SJSA1 (cell line): ENCODE measurements around the gene ERC1. TPM values are rescaled to one million over a fixed set of nuclear protein-coding genes. Genes with fewer than 3 reads are reported as not detected.
A peak's percentile ranks its signal among the peaks of the same experiment; 100 is the strongest.
"Not testable (repeated sequence)": the region's sequence is repeated elsewhere in the genome, so short reads cannot be mapped to it uniquely, and the experiment has no call there.

Source experiments
- DNase-seq, 2 experiments: peaks; one replicate each; pipeline ENCODE4 v3.0.0-alpha.2; 2015 to 2020; ENCODE audit warnings: low spot score in 2 of 2, low read depth in 1 of 2
- H3K27ac ChIP-seq: fragments of 250-450 bp; sonication (Bioruptor Pico); 2 replicates; pipeline ENCODE4 v1.5.1; 2020; ENCODE audit warnings: mild to moderate bottlenecking, moderate library complexity
- H3K27me3 ChIP-seq: fragments of 250-450 bp; sonication (Bioruptor Pico); replicated peaks from 2 replicates; pipeline ENCODE4 v1.5.1; 2020; ENCODE audit warnings: mild to moderate bottlenecking, moderate library complexity
- H3K36me3 ChIP-seq: fragments of 250-450 bp; sonication (Bioruptor Pico); 2 replicates; pipeline ENCODE4 v1.5.1; 2020; ENCODE audit warnings: mild to moderate bottlenecking
- H3K4me1 ChIP-seq: fragments of 250-450 bp; sonication (Bioruptor Pico); replicated peaks from 2 replicates; pipeline ENCODE4 v1.6.1; 2021; ENCODE audit warnings: mild to moderate bottlenecking
- H3K4me3 ChIP-seq: fragments of 250-450 bp; sonication (Bioruptor Pico); 2 replicates; pipeline ENCODE4 v1.5.1; 2020; ENCODE audit warnings: mild to moderate bottlenecking
- H3K9me3 ChIP-seq: fragments of 250-450 bp; sonication (Bioruptor Pico); replicated peaks from 2 replicates; pipeline ENCODE4 v1.5.1; 2020; ENCODE audit warnings: mild to moderate bottlenecking
- total RNA-seq: library from RNA; depleted of rRNA; stranded (reverse); fragments of >200 nt; shearing (Covaris generic); gene quantifications from 2 replicates; pipeline ENCODE4 v1.2.3, GENCODE V29; 2014

Gene ERC1
- total RNA-seq, 1 experiment from 2014 or later: 19.7 TPM

DNA sequence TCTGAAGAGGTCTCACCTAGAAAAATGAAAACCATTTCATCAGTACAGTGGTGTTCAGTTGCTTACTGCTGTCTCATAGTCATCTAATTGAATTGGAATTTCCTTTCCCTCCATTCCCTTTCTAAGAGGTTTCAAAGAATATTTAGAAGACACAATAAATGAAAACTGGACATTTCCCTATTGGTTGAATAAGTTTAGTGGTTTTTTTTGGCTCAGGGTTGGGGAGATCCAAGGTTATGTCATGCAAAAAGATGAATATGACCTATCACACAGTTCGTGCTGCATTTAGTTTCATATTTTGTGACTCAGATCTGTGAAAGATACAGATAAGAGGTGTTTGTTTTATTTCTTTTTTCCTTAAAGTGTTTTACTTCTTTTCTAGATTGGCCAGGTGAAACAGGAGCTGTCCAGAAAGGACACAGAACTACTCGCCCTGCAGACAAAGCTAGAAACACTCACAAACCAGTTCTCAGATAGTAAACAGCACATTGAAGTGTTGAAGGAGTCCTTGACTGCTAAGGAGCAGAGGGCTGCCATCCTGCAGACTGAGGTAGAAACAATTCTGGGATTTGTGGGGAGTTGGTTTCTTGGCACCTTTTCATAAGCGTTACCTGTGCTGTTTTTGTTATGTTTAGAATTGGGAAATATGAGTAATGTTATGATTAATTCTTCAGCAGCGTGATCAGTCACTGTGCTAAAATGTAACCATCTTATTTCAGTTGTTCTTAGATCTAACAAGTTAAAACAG, 124.6 kb downstream of the ERC1 start:
- Histone ChIP-seq H3K4me3 (no peak overlapping the region), H3K4me1 (peaks cover 8% of the 10 kb centered on the region), H3K27ac (no peak overlapping the region), H3K27me3 (no peaks in the 10 kb centered on the region), H3K36me3 (peaks cover 14% of the 10 kb centered on the region), H3K9me3 (no peaks in the 10 kb centered on the region)
- no peak for DNase-seq

DNA sequence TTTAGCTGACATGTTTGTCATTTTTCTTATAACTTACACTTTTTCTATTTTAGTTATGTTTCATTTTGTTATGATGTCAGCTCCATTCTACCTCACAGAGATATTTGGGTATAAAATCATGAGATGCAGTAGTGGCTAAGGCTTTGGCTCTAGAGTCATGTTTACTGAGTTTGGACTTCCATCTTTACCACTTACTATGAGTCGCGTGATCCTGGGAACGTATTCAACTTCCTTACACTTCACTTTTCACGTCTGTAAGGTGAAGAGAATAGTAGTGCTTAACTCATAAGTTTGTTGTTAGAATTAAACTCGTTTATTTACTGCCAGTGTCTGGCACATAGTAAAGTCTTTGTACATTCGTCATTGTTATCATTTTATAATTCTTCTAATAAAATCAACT, 126.3 kb downstream of the ERC1 start:
- DNase-seq: no peak
- no peak overlapping the region for H3K27ac ChIP-seq

DNA sequence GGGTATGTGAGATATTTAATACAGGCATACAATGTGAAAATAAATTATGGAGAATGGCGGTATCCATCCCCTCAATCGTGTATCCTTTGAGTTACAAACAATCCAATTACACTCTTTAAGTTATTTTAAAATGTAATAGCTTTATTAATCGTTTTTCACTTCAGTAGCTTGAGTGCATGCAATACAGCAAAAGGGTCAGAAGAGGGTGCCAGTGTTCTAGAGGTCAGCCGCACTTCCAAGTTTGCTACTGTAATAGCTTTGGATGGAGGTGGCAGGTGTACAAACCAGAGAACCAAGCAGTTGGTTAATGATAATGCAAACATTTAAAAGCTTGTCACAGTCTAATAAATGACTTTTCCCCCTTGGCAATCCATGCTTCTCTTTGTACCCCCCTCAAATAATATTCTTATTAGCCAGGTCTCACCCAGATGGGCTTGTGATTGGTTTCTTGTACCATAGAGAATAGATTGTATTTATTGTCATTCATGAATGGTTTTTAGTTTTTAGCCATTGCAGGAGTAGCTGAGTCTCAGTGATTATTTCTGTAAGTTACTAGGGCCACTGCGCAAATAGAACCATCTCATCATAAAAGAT, 127.0 kb downstream of the ERC1 start:
- peaks cover 3% of the 10 kb centered on the region; the same call in 1 of the 2 replicates for H3K36me3 ChIP-seq
- no peak overlapping the region for H3K27ac ChIP-seq
- H3K27me3 ChIP-seq: no peaks in the 10 kb centered on the region
- no peaks in the 10 kb centered on the region for H3K9me3 ChIP-seq
- peaks cover 8% of the 10 kb centered on the region for H3K4me1 ChIP-seq
- DNase-seq: peak; percentile 57 to 70
- no peak overlapping the region for H3K4me3 ChIP-seq

More for the DNA sequence above, 126.3 kb downstream of the ERC1 start:
- Histone ChIP-seq H3K4me1 (peaks cover 8% of the 10 kb centered on the region), H3K9me3 (no peaks in the 10 kb centered on the region), H3K27me3 (no peaks in the 10 kb centered on the region), H3K4me3 (no peak overlapping the region), H3K36me3 (peaks cover 3% of the 10 kb centered on the region; the same call in 1 of the 2 replicates)

DNA sequence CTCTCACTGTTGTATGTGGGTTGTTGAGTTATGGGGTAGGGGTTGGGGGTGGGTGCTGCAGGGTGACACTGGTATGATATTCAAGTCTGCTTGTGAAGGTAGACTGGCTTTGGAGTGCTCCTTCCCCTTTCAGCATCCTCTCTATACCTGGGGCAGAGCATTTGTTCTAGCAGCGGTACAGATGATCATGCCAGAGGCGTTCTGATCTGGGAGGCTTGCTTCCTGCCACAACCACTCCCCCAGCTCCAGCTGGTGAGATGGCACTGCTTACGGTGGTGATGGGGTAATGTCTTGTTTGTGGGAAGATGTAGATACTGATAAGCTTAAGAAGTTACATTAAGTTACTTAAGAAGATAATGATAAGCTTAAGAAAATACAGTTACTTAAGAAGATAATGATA, 131.8 kb downstream of the ERC1 start:
- Histone ChIP-seq H3K27ac (no peak overlapping the region), H3K36me3 (no peaks in the 10 kb centered on the region), H3K9me3 (no peaks in the 10 kb centered on the region), H3K4me3 (no peak overlapping the region), H3K27me3 (no peaks in the 10 kb centered on the region), H3K4me1 (no peaks in the 10 kb centered on the region)
- no peak for DNase-seq

DNA sequence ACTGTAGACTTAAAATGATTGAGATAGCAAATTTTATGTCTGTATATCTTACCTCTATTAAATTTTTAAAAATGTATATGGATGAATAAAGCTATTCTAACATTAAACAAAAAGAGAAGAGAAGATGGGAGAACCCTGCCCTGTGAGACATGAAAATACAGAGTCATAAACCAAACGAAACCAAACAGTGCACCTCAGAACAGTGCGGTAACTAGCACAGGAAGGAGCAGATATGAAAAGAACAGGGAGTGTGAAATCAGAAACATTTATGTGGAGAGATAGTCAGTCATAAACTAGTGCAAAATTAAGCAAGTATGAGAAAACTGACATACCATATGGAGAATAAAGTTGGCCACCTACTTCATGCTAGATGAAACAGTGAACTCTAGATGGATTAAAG, 135.1 kb downstream of the ERC1 start:
- Histone ChIP-seq H3K9me3 (no peaks in the 10 kb centered on the region), H3K4me3 (no peak overlapping the region), H3K27me3 (no peaks in the 10 kb centered on the region), H3K4me1 (no peaks in the 10 kb centered on the region), H3K36me3 (no peaks in the 10 kb centered on the region), H3K27ac (no peak overlapping the region)
- no peak for DNase-seq

DNA sequence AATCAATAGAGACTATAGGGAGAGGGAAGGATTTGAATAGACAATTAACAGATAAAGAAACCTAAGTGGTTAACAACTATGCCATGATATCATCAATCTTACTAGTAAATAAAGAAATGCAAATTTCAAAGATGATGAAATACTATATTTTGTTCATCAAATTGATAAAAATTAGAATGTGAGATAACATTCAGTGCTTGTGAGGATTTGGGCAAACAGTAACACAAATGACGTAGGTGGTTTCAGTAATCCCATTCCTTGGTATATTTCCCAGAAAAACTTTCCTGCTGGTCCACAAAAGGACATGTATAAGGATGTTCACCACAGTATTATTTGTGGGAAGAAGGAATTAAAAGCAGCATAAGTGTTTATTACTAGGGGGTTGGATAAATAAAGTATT, 136.0 kb downstream of the ERC1 start:
- Histone ChIP-seq H3K4me1 (no peaks in the 10 kb centered on the region), H3K36me3 (no peaks in the 10 kb centered on the region), H3K9me3 (no peaks in the 10 kb centered on the region), H3K4me3 (no peak overlapping the region), H3K27me3 (no peaks in the 10 kb centered on the region), H3K27ac (no peak overlapping the region)
- DNase-seq: no peak

DNA sequence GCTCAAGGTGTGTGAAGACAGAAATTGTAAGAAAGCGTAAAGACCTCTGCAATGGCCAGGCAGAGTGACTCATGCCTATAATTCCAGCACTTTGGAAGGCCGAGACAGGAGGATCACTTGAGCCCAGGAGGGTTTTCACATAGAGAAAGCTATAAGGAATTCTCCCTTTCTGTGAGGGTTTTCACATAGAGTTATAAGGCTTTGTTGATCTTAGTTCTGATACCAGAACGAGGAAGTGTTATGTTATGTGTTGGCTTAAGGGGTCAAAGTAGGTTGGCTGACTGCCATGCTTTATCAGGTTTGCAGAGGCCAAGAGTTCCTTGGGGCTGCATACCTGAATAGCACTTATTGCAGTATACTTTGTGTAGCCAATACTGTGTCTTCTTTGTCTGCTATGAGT, 139.1 kb downstream of the ERC1 start:
- H3K27ac ChIP-seq: no peak overlapping the region

DNA sequence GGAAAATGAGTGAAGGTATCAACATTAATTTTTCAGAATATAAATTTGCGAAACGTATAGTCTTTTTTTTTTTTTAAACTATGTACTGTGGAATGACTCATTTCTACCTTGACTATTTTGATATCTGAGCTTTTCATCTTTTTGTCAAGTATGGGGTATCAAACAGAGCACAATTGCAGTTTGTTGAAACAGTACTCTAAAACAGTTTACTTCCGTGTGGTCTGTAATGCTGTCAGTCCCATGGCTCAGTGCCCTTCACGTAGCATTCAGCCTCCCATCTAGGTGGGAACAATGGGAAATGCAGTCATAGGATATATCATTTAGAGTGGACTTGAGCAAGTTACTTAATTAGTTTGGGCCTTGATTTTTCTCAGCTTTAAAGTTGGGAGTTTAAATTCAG, 139.5 kb downstream of the ERC1 start:
- Histone ChIP-seq H3K4me3 (no peak overlapping the region), H3K4me1 (no peaks in the 10 kb centered on the region), H3K36me3 (no peaks in the 10 kb centered on the region), H3K27ac (no peak overlapping the region), H3K27me3 (no peaks in the 10 kb centered on the region), H3K9me3 (no peaks in the 10 kb centered on the region)
- no peak for DNase-seq

More for the DNA sequence above, 139.1 kb downstream of the ERC1 start:
- Histone ChIP-seq H3K36me3 (no peaks in the 10 kb centered on the region), H3K27me3 (no peaks in the 10 kb centered on the region), H3K9me3 (no peaks in the 10 kb centered on the region), H3K4me1 (no peaks in the 10 kb centered on the region), H3K4me3 (no peak overlapping the region)
- DNase-seq: no peak

DNA sequence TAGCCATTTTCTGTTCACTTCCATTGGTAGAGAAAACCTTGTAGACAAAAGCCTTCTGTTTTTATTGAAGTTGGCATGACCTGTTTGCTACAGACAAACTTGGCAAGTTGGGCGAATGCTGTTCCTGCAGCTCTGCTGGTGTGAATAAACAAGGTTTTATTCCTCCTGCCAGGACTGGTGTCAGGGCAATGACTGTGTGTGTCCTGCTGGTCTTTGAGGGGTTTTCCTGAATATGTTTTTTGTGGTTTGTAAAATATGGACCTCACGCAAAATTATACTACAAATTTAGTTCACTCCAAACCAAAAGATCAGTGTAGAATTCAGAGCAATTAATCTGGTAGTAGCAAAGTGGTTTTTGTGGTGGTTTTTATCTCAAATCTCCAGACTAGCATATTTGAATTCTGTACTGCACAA, 140.8 kb downstream of the ERC1 start:
- Histone ChIP-seq H3K36me3 (no peaks in the 10 kb centered on the region), H3K9me3 (no peaks in the 10 kb centered on the region), H3K4me1 (no peaks in the 10 kb centered on the region), H3K27me3 (no peaks in the 10 kb centered on the region), H3K4me3 (no peak overlapping the region), H3K27ac (no peak overlapping the region)
- DNase-seq: no peak

DNA sequence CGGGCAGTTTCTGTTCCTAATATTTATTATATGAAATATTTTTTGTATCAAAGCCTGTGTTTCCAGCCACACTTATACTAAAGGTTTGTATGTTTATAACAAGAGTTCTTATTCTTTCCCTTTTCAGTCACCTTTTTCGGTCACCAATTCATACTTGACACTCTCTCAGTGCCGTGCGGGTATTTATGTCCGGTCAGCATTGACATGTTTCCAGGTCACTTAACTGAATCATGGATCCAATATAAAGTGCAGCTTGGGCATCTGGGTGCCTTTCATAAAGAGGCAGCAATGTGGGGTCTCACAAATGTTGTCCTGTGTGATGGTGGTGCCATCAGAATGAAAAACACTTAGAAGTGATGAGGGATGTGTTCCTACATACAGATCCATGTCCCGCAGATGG, 141.3 kb downstream of the ERC1 start:
- Histone ChIP-seq H3K27ac (no peak overlapping the region), H3K4me3 (no peak overlapping the region), H3K27me3 (no peaks in the 10 kb centered on the region), H3K9me3 (no peaks in the 10 kb centered on the region), H3K36me3 (no peaks in the 10 kb centered on the region), H3K4me1 (no peaks in the 10 kb centered on the region)
- no peak for DNase-seq

DNA sequence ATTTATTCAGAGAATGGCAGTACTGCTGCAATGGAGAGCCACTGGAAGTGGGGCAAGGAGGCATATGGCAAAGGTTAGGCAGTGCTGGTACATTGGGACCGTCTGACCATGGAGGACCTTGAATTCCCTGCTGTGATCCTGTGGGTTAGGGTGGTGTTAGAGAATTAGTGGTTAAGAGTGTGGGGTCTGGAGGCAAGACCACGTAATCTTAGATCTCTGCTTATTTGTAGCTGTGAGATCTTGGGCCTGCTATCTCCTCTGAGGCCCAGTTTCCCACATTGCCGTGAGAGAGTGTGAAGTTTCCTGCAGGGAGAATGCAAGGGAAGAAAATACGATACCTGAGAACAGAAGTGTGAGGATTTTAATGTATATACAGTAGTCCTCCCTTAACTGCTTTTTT, 147.7 kb downstream of the ERC1 start:
- Histone ChIP-seq H3K4me1 (no peaks in the 10 kb centered on the region), H3K27ac (no peak overlapping the region), H3K27me3 (no peaks in the 10 kb centered on the region), H3K9me3 (no peaks in the 10 kb centered on the region), H3K36me3 (no peaks in the 10 kb centered on the region; the same call in 1 of the 2 replicates), H3K4me3 (no peak overlapping the region)
- DNase-seq: no peak

DNA sequence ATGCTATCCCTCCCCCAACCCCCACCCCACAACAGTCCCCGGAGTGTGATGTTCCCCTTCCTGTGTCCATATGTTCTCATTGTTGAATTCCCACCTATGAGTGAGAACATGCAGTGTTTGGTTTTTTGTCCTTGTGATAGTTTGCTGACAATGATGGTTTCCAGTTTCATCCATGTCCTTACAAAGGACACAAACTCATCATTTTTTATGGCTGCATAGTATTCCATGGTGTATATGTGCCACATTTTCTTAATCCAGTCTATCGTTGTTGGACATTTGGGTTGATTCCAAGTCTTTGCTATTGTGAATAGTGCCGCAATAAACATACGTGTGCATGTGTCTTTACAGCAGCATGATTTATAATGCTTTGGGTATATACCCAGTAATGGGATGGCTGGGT, 155.7 kb downstream of the ERC1 start:
- not testable (repeated sequence) for H3K27me3 ChIP-seq, H3K4me3 ChIP-seq, DNase-seq, H3K36me3 ChIP-seq, H3K27ac ChIP-seq, H3K4me1 ChIP-seq, H3K9me3 ChIP-seq

DNA sequence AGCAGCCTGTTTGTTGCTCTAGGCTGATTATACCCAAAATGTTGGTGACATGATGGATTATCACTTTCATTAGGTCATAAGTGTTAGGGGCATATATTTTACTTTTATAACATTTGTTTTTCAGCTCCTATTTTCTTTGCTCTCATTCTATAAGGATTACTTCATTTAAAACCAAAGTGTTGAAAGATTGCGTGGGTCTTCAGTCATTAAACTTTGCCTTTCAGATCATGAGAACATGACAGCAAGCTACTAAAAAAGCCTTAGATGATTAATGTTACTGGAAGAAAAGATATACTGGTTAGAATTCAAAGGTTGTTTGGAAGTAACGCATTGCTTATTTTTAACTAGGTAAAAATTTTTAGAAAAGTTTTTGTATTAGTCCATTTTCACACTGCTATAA, 156.8 kb downstream of the ERC1 start:
- no peak for DNase-seq
- Histone ChIP-seq H3K27me3 (no peaks in the 10 kb centered on the region), H3K27ac (no peak overlapping the region)

DNA sequence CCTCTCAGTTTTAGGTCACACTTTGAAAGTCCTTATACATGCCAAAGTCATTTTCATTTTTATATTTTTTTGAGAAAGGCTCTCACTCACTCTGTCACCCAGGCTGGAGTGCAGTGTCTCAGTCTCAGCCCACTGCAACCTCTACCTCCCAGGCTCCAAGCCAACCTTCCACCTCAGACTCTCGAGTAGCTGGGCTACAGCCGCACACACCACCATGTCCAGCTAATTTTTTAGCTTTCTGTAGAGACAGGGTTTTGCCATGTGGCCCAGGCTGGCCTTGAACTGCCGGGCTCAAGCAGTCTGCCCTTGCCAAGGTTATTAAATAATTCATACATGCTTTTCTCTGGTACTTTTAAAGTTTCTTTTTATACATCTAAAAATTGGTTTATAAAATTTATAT, 166.0 kb downstream of the ERC1 start:
- Histone ChIP-seq H3K36me3 (peaks cover 3% of the 10 kb centered on the region; the same call in 1 of the 2 replicates), H3K9me3 (no peaks in the 10 kb centered on the region), H3K27ac (no peak overlapping the region), H3K4me3 (no peak overlapping the region), H3K4me1 (no peaks in the 10 kb centered on the region), H3K27me3 (no peaks in the 10 kb centered on the region)
- no peak for DNase-seq

More for the DNA sequence above, 156.8 kb downstream of the ERC1 start:
- Histone ChIP-seq H3K36me3 (0 out of 2 replicates have a peak, but pooled peaks cover 6% of the 10 kb centered on the region), H3K4me3 (no peak overlapping the region), H3K9me3 (no peaks in the 10 kb centered on the region), H3K4me1 (no peaks in the 10 kb centered on the region)
